ENCODE results near the gene MID1IP1. TPM values are rescaled to one million over a fixed set of nuclear protein-coding genes. Genes with fewer than 3 reads are reported as not detected.

The MID1IP1 gene
- total RNA-seq, 2 donors from 2014 or later: 42.8 to 60.9 TPM

DNA sequence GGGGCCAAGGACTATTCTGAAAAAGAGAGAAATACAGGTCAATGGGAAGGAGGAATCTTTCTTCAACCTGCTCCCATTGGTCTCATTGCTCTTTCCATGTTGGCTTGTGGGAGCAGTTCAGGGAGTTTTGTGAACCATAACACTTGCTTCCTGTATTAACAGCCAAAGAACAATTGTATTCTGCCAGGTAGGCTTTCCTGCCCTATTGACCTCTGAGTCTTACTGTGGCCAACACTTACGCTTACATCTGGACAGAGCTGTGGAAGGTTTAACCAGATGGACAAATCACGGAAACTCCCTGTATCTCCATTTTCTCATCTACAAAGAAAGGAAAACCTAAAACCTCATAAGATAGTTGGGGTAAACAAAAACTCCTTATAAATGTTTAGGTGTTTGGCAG lies 30.7 kb downstream of the MID1IP1 start:
- Histone ChIP-seq H3K4me3 (no peak overlapping the region), H3K27me3 (no peaks in the 10 kb centered on the region), H3K9ac (ENCODE audit: low read depth in 2 of 2, low read length in 2 of 2) (no peak overlapping the region), H3K27ac (no peak overlapping the region), H3K9me3 (no peaks in the 10 kb centered on the region), H3K4me1 (no peaks in the 10 kb centered on the region), H3K36me3 (no peaks in the 10 kb centered on the region)
- intact Hi-C loops (cut with DNase I): no loop called here
- no peak for DNase-seq
- TF ChIP-seq CTCF (IDR thresholded peaks at IDR 0.05): no peak

DNA sequence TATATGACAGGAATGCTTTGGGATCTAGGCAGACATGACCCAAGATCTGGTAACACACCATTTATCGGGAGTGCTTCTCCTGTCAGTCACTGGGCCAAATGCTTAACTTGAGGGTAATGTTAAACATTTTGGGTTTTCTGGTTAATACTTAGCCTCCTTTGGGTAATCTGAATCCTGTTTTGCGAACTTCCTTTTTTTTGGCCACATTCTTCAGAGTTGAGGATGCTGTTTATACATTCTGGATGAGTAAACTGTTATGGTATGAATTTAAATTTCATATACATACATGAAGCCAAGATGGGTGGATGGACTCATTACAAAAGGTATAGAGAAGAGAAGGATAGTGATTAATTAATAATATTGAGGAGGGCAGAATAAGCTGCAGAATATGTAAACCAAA lies 36.1 kb downstream of the MID1IP1 start:
- TF ChIP-seq CTCF (IDR thresholded peaks at IDR 0.05): no peak
- Histone ChIP-seq H3K4me1 (no peaks in the 10 kb centered on the region), H3K27me3 (no peaks in the 10 kb centered on the region), H3K4me3 (no peak overlapping the region), H3K9ac (ENCODE audit: low read depth in 2 of 2, low read length in 2 of 2) (no peak overlapping the region), H3K27ac (no peak overlapping the region), H3K9me3 (no peaks in the 10 kb centered on the region), H3K36me3 (no peaks in the 10 kb centered on the region)
- no peak for DNase-seq
- intact Hi-C loops (cut with DNase I): no loop called here

- intact Hi-C loops (cut with DNase I): no loop called here
- no peak for DNase-seq
- no peak overlapping the region for H3K27ac ChIP-seq
Observed at GRCh38 chrX:38839277-38839676, 38.0 kb downstream of the MID1IP1 start.

DNA sequence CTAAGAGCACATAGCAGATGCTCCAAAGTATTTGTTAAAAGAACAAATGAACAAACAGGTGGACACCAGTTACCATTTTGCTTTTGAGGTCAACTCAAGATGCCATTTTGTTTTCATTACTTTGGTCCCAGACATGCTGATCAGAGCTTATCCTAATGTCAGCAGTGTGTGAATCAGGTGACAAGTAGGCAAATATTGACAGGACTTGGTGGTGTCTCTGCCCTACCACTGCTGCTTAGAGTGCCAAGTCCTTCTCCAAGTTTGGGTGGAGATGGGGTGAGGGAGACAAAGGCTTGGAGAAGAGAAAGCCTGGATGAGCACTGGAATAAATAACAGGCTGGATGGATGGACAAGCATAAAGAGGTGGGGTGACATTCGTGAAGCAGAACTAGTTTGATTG lies 38.7 kb downstream of the MID1IP1 start:
- Histone ChIP-seq H3K27ac (no peak overlapping the region), H3K4me1 (no peaks in the 10 kb centered on the region), H3K9me3 (no peaks in the 10 kb centered on the region), H3K36me3 (no peaks in the 10 kb centered on the region), H3K9ac (ENCODE audit: low read depth in 2 of 2, low read length in 2 of 2) (no peak overlapping the region), H3K27me3 (no peaks in the 10 kb centered on the region), H3K4me3 (no peak overlapping the region)
- TF ChIP-seq CTCF (IDR thresholded peaks at IDR 0.05): no peak
- intact Hi-C loops (cut with DNase I): no loop called here
- no peak for DNase-seq

More at GRCh38 chrX:38839277-38839676, 38.0 kb downstream of the MID1IP1 start:
- no peaks in the 10 kb centered on the region for H3K36me3 ChIP-seq
- no peaks in the 10 kb centered on the region for H3K27me3 ChIP-seq
- H3K9ac ChIP-seq (ENCODE audit: low read depth in 2 of 2, low read length in 2 of 2): no peak overlapping the region
- no peaks in the 10 kb centered on the region for H3K9me3 ChIP-seq
- no peak for TF ChIP-seq CTCF (IDR thresholded peaks at IDR 0.05)
- no peak overlapping the region for H3K4me3 ChIP-seq
- no peaks in the 10 kb centered on the region for H3K4me1 ChIP-seq

- TF ChIP-seq CTCF (IDR thresholded peaks at IDR 0.05): no peak
- Histone ChIP-seq H3K27me3 (no peaks in the 10 kb centered on the region), H3K4me1 (no peaks in the 10 kb centered on the region), H3K9ac (ENCODE audit: low read depth in 2 of 2, low read length in 2 of 2) (no peak overlapping the region), H3K27ac (no peak overlapping the region), H3K4me3 (no peak overlapping the region), H3K9me3 (no peaks in the 10 kb centered on the region), H3K36me3 (no peaks in the 10 kb centered on the region)
- intact Hi-C loops (cut with DNase I): no loop called here
- DNase-seq: no peak
Observed at GRCh38 chrX:38841750-38842149, 40.5 kb downstream of the MID1IP1 start.

GRCh38 chrX:38845426-38845825 lies 44.2 kb downstream of the MID1IP1 start:
- no peaks in the 10 kb centered on the region for H3K27me3 ChIP-seq

More at GRCh38 chrX:38845426-38845825, 44.2 kb downstream of the MID1IP1 start:
- no peak for DNase-seq
- Histone ChIP-seq H3K4me3 (no peak overlapping the region), H3K4me1 (no peaks in the 10 kb centered on the region), H3K9me3 (no peaks in the 10 kb centered on the region), H3K36me3 (no peaks in the 10 kb centered on the region), H3K9ac (ENCODE audit: low read depth in 2 of 2, low read length in 2 of 2) (no peak overlapping the region), H3K27ac (no peak overlapping the region)
- intact Hi-C loops (cut with DNase I): no loop called here
- TF ChIP-seq CTCF (IDR thresholded peaks at IDR 0.05): no peak
